GM18951 (cell line): Measurements from ENCODE around the gene ACKR2.
"Not testable (repeated sequence)": the region's sequence is repeated elsewhere in the genome, so short reads cannot be mapped to it uniquely, and the experiment has no call there.

Source experiments
- POLR2A ChIP-seq: IDR thresholded peaks from 4 replicates; pipeline ENCODE4 v1.6.1; 2011; ENCODE audit warnings: mild to moderate bottlenecking; ENCODE audit not compliant: insufficient read length, insufficient read depth; ENCODE audit errors: extremely low read depth
- in situ Hi-C: fragments of 300-500 bp; cut with MboI; formaldehyde crosslinking; loops from one replicate; pipeline ENCODE4 v1.12.0; 2022; ENCODE audit warnings: low sequenced_read_pairs, mixed read lengths, inconsistent platforms; ENCODE audit not compliant: unreplicated experiment

The ACKR2 gene

GRCh38 chr3:42871592-42872196 lies 62.4 kb downstream of the ACKR2 start:
- in situ Hi-C loops = loop anchor here (10.0 kb wide), 1 partner anchor 87 kb away; no protein-coding TSS in a partner anchor
- TF ChIP-seq POLR2A = no peak

GRCh38 chr3:42872718-42873117 lies 63.5 kb downstream of the ACKR2 start:
- in situ Hi-C loops = loop anchor here (10.0 kb wide), 1 partner anchor 88 kb away; no protein-coding TSS in a partner anchor
- TF ChIP-seq POLR2A = no peak

GRCh38 chr3:42873221-42873982 lies 64.2 kb downstream of the ACKR2 start:
- in situ Hi-C loops = loop anchor here (10.0 kb wide), 1 partner anchor 89 kb away; no protein-coding TSS in a partner anchor
- no peak for TF ChIP-seq POLR2A

- in situ Hi-C loops = loop anchor here (10.0 kb wide), 1 partner anchor 90 kb away; no protein-coding TSS in a partner anchor
Observed at GRCh38 chr3:42874749-42875148, 65.5 kb downstream of the ACKR2 start.

GRCh38 chr3:42875325-42876151 lies 66.3 kb downstream of the ACKR2 start, which contains the start of gene CYP8B1:
Gene CYP8B1 (minus strand): TSS chr3:42875879. CDS start chr3:42875816, 63 bp downstream.
- in situ Hi-C loops = loop anchor here (10.0 kb wide), 1 partner anchor 91 kb away; no protein-coding TSS in a partner anchor
- no peak for TF ChIP-seq POLR2A

More at GRCh38 chr3:42874749-42875148, 65.5 kb downstream of the ACKR2 start:
- TF ChIP-seq POLR2A = no peak

GRCh38 chr3:42876401-42876800 lies 67.2 kb downstream of the ACKR2 start:
- TF ChIP-seq POLR2A = no peak
- in situ Hi-C loops = loop anchor here (10.0 kb wide), 1 partner anchor 92 kb away; no protein-coding TSS in a partner anchor

GRCh38 chr3:42876940-42877720 lies 67.9 kb downstream of the ACKR2 start:
- in situ Hi-C loops = loop anchor here (10.0 kb wide), 1 partner anchor 92 kb away; no protein-coding TSS in a partner anchor
- TF ChIP-seq POLR2A = no peak

GRCh38 chr3:42877881-42878280 lies 68.6 kb downstream of the ACKR2 start:
- TF ChIP-seq POLR2A = no peak
- in situ Hi-C loops = loop anchor here (10.0 kb wide), 1 partner anchor 93 kb away; no protein-coding TSS in a partner anchor

- no peak for TF ChIP-seq POLR2A
- in situ Hi-C loops = no loop called here
Observed at GRCh38 chr3:42880183-42880582, 70.9 kb downstream of the ACKR2 start.

GRCh38 chr3:42880601-42881451 lies 71.6 kb downstream of the ACKR2 start:
- TF ChIP-seq POLR2A = peak; percentile 47
- in situ Hi-C loops = no loop called here

- in situ Hi-C loops = not testable (repeated sequence)
Observed at GRCh38 chr3:42883251-42883930, 74.1 kb downstream of the ACKR2 start.
